NCI-H2196 (cell line): ENCODE measurements around the gene IGHMBP2.
"Not testable (repeated sequence)": the region's sequence is repeated elsewhere in the genome, so short reads cannot be mapped to it uniquely, and the experiment has no call there.

Experiments used
- DNase-seq: peaks from one replicate; lab custom pipeline; 2025; ENCODE audit not compliant: unreplicated experiment; lab: John Stamatoyannopoulos, UW

The IGHMBP2 gene

DNA sequence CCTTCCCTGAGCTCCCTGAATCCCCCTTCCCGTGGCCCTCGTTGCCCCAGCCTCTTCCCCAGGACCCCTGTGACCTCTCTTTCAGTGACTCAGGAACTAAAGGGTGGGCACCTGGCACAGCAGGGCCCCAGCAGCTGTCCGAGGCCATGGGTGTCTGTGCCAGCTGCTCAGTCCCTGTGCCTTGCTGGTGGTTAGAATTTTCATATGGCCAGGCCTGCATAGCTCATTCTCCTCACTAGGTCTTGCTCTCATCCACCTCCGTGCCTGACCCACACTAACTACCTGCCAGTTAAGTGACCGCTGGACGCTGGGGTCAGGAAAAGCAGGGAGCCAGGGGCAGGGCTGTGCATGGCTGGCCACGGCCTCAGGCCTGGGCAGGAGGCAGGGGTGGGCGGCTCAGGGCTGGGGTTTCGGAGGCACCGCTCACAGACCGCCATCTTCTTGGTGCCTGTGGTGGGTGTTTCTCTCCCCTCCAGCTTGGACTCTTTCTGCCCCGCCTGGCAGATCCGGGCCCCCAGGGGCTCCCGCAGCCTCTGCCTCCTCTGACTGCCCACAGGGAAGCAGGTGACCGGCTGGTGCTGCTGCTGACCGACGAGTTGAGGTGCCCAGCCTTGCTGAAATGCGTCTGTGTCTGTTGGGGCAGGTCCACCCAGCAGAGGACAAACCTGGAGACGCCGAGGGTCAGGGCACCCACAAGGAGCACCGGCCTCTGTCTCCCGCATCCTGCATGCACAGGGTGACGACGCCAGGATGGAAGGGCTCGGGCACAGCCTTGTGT is 56.8 kb downstream of the IGHMBP2 start:
- no peak for DNase-seq

DNA sequence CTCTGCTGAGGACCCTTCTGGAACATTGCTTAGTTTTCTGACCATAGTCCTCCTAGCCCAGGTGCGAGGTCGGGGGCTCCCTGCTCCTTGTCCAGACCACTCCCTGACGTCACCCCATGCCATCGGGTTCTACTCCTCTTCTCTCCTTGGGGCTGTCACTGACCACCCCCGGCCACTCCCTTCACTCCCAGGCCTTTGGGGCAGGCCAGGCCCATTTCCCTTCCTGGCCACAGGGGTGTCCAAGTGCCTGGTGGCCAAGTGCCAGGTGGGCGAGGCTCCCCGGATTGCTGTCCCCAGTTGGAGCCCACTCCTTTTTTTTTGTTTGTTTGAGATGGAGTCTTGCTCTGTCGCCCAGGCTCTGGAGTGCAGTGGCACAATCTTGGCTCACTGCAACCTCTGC is 57.6 kb downstream of the IGHMBP2 start:
- DNase-seq, result no peak

DNA sequence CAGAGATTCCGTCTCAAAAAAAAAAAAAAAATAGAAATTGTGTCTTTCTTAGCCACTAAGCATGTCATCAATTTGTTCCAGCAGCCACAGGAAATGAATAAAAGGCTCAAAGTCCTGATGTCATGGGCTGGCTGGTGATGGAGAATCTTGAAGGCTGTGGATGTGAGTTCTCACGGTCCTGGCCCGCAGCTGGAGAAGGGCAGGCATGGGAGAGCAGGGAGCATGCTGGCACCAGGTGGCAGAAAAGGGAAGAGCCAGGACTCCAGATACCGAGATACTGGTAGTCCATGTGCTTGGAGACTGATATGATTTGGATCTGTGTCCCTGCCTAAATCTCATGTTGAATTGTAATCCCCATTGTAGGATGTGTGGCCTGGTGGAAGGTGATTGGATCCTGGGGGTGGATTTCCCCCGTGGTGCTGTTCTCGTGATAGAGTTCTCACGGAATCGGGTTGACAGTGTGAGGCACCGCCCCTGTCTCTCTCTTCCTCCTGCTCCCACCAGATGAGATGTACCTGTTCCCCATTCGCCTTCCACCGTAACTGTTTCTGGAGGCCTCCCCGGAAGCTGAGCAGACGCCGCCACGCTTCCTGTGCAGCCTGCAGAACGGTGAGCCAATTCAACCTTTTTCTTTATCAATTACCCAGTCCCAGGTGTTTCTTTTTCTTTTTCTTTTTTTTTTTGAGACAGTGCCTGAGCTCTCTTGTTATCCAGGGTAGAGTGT is 59.0 kb downstream of the IGHMBP2 start:
- DNase-seq, result no peak

DNA sequence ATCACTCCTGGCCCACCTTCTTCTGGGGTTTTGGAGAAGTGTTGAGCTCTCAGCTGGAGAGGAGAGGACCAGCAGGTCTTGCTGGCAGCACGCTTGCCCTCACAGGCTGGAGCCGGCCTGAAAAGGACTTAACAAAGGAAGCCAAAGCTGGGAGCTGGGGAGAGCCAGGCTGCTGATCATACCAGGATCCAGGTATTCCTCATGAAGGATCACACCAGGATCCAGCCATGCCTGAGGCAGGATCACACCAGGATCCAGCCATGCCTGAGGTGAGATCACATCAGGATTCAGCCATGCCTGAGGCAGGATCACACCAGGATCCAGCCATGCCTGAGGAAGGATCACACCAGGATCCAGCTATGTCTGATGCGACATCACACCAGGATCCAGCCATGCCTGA is 60.1 kb downstream of the IGHMBP2 start:
- DNase-seq, result no peak

DNA sequence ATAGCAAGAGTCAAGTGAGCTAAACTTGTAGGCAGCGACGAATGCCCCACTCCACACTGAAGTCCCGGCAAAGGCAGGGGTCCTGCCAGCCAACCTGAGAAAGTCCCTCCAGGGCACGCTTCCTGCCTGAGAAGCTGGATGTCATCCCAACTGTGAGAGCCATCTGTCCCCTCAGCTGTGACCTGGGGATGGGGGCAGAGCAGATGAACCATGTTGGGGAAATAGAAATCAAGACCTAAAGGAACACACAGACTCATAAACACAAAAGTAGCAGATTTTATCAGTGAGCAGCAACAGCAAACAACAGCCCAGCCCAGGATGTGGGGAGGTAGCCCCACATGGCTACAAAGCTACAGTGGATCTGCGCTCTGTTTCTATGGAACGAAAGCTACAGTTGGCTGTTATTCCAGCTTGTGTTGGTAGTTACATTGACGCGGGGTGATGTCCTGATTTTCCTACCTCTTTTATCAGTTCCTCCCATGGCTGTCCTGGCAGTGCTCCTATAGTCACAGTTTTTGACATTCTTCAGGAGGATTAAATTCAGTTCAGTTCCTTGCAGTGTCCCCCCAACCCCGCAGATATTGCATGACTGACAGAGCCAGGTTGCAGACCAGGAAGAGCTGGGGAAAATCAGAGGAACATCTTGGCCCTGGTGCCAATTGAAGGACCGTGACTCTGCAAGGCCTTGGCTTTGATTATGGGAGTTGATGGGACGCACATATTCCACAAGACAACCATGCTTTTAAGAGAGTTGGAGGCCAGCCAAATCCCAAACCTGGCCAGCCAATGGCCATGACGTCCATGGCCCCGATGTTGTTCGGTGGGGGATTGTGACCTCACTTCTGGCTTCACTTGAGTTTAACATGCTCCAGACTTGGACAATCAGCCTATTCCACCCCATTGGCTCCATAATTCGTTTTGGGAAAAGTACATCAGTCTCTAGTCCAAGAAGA is 62.5 kb downstream of the IGHMBP2 start:
- no peak for DNase-seq

DNA sequence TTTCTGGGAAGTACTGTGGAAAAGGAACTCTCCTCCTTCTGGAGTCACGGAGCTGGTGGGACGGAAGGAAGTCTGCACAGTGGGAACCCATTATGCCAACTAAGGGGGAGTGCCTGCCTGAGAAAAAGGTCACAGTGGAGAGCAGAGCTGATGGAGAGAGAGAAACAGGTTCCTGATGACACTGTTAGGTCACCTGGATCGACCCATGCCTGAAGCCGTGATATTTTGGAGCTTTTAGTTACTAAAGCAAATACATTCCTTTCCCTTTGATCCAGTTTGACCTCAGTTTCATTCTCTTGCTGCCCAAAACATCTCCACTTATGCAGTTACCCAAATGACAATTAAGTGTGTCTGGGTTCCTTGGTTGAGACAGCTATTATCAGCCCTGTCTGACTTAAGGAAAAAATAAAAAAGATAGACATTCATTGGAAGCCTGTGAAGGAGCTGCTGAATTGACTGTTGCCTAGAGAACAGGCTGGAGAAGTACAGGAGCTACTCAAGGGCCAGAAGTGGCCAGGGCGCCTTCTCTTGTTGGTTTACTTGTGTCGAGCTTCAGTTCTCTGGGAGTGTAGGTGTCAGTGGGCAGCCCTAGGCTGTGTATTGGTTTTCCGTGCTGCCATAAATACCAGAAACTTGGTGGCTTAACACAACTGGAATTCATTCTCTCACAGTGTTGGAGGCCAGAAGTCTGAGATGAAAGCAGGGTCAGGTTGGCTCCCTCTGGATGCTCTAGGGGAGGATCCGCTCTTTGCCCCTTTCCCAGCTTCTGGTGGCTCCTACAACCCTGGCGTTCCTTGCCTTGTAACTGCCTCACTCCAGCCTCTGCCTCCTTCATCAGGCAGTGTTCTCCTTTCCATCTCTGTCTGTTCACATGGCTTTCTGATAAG is 63.4 kb downstream of the IGHMBP2 start:
- DNase-seq, result no peak

- no peak for DNase-seq
These were observed 64.9 kb downstream of the IGHMBP2 start for GRCh38 chr11:68968306-68969250.

GRCh38 chr11:68969386-68969785 is 65.7 kb downstream of the IGHMBP2 start:
- no peak for DNase-seq

DNA sequence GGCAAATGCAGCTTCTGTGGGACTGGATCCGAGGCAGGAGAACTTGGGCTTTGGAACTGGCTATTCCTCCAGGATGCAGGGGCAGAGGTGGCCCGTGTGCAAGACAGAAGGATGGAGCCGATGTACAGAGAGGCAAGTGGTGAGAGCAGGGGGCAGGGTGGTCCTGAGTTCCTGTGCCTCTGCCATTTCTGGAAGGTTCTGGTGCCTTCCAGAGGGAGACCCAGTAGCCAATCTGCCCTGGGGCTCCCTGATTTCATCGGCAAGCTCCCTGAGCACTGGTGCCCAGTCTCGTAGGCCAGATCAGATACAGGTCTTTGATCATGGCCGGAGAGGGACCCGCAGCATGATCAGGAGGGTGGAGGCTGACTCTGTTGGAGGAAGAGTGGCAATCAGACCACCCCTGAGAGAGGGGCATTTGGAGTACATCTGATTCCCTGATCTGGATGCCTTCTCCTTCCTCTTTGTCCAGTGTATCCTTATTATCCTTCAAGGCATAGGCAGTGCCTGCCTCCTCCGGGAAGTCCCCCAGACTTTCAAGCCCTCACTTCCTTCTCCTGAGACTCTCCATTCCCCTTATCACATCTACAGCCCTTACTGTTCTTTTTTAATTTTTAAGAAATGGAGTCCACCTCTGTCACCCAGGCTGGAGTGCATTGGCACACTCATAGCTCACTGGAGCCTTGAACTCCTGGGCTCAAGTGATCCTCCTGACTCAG is 67.4 kb downstream of the IGHMBP2 start:
- DNase-seq, result no peak

DNA sequence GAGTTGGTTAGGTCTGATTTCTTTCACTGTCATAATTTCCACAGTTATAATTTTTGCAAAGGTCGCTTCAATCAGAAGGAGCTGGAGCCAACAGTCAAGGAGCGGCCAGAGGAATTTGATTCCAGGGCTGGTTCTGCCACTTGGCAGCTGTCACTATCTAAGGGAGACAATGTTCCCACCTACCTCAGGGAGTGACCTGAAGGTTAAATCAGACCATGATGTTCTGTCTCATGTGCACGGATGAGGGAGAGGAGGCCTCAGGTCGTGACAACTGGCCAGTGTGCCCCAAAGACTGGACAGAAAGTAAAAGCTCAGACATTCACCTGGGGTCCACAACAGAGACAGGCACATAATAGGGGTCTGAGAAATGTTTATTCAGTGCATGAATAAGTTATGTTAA is 69.5 kb downstream of the IGHMBP2 start:
- no peak for DNase-seq

GRCh38 chr11:68973706-68974105 is 70.0 kb downstream of the IGHMBP2 start:
- not testable (repeated sequence) for DNase-seq

DNA sequence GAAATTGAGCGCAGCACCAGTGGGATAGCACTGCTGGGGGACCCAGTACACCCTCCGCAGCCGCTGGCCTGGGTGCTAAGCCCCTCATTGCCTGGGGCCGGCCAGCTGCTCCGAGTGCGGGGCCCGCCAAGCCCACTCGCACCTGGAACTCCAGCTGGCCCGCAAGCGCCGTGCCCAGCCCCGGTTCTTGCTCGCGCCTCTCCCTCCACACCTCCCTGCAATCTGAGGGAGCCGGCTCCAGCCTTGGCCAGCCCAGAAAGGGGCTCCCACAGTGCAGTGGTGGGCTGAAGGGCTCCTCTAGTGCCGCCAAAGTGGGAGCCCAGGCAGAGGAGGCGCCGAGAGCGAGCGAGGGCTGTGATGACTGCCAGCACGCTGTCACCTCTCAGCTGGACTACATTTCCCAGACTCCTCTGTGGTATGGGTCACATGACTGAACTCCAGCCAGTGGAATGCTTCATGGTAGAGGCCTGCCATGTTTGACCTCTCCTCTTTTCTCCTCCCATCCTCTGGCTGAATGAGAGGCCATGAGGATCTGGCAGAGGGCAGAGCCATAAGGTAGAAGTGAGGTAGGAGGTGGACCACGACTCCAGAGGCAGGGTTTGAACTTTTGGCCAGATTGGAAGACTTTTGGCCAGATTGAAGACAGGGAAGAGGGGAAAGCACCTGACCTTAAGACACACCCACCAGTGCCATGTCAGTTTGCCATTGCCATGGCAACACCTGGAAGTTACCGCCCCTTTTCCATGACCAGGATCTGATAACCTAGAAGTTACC is 70.9 kb downstream of the IGHMBP2 start:
- no peak for DNase-seq

DNA sequence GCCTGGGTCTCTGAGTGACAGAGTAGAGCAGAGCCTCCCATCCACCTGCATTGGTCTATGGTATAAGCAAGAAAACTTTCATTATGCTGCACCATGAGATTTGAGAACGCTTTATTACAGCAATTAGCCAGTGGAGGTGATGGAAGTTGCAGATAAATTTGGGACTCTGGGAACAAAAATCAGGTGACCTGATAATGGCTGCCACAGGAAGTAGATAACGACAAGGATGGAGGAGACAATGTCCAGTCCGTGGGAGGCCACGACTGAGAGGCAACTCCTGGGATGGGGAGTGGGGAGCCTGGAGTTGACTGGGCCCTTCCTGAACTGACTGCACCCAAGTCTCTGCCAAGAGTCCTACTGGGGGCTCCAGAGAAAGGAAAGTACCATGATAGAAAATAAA is 72.4 kb downstream of the IGHMBP2 start:
- no peak for DNase-seq

DNA sequence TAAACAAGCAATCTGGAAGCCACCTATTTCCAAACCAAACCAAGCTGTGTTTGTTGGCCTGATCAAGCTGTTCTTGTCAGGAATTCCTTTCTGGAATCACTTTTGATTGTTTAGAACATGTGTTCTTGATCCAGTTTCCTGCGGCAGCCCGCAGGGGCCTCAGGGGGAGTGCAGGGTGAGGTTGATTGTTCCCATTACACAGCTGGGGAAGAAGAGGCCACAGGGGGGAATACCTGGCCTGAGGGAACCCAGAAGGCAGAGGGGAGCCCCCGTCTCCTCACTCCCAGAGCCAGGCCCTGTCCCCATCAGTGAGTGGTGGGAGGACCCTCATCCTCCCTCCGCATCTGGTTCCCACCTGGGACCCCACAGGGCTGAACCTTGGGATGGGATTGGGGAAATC is 72.9 kb downstream of the IGHMBP2 start:
- no peak for DNase-seq

GRCh38 chr11:68977781-68978625 is 74.3 kb downstream of the IGHMBP2 start:
- no peak for DNase-seq

- DNase-seq, result no peak
These were observed 74.9 kb downstream of the IGHMBP2 start for GRCh38 chr11:68978626-68978930.

DNA sequence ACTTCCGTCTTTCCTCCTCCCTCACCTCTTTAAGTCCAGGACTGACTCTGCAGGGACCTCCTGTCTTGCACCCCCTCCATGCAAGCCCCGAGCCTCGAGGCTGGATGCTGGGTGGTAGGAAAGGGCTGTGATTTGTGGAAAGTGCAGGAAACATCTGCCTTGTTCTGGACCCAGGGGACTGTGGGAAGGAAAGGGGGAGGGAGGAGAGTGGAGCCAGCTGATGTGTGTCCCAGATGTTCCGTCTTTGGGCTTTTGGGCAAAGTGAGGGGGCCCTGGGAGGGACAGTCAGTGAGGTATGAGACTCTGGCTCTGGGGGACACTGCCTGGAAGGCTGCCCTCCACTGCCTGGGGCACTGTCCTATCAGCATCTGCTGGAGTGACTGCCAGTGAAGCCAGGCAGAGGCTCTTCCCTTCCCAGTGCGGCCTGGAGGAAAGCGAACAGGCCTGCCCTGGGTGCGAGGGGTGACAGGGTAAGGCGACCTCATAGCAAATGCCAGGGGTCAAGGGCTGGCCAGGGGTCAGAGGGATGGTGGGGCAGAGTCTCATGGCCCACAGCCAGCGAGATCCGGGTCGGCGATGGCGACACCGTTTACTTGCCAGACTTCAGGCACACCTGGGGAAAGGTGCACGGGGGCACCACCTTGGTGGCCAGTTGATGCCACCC is 75.4 kb downstream of the IGHMBP2 start:
- no peak for DNase-seq
